SH-SY5Y (cell line): ENCODE measurements around the gene EFCAB5.

Source experiments
- GATA2 ChIP-seq: IDR thresholded peaks from 2 replicates; pipeline ENCODE4 v1.6.1; 2011; ENCODE audit warnings: mild to moderate bottlenecking, low read depth, low read length
- GATA3 ChIP-seq: IDR thresholded peaks from 2 replicates; pipeline ENCODE4 v1.6.1; 2011; ENCODE audit warnings: low read depth, mild to moderate bottlenecking, low read length, moderate library complexity

DNA sequence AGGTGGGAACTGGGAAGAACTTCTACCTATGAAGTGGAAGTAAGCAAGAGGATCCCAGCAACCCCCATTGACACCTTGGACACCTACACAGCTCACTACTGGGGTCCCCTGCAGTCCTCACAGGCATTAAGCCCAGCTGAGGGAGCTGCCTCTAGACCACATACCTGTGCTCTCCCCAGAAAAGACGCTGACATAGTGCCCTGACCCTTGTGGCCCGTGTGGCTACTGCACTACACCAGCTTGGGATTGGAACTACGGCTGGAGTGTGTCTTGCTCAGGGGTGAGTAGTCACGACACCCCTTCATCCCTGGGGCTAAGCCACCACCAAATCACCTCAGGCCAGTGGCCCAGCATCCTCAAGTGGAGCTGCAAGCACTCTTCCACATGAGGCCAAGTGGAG, 120.9 kb downstream of the EFCAB5 start:
- TF ChIP-seq GATA2 (no peak), GATA3 (no peak)
